CD1c-positive myeloid dendritic cell (primary cell): ENCODE measurements around the gene RPAP2.

Source experiments
- DNase-seq: peaks from one replicate; pipeline ENCODE4 v3.0.0-alpha.2; 2016; ENCODE audit errors: extremely low spot score

RPAP2 gene

DNA sequence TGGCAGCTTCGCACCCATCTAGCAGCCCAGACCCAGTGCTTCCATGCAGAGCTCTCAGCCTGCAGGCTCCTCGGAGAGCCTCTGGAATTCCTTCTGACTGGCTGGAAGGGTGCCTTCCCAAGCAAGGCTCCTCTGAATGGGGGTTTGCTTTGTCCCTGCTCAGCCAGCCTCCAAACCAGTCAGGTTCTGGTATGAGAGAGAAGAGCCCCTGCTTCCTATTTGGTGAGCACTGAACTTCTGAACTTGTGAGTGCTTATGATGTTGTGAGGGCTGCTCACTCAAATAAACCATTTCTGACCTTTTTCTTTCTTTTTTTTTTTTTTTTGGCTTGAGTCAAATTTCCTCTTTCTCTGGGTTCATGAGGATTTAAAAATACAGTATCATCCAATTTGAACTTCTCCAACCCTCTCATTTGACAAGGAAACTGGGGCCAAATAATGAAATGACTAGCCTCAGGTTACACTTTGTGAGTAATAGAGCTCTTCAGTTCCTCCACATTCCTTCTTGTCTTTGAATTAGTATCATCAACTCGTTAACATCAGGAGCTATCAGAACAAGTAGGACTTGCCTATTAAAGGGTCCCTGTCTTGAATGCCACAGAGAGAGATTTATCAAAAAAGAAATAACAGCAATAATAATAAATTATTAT, 148.3 kb downstream of the RPAP2 start:
- no peak for DNase-seq

DNA sequence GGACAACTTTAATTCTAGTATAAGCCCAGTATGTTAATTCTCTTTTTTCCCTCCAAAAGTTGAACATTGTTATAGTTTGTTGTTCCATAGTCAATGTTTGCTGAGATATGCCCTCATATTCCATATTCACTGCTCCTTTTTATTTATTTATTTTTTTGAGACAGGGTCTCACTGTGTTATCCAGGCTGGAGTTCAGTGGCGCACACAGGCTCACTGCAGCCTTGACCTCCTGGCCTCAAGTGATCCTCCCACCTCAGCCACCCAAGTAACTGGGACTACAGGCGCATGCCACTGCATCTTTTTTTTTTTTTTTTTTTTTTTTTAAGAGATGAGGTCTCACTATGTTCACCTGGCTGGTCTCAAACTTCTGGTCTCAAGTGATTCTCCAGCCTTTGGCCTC, 149.1 kb downstream of the RPAP2 start:
- DNase-seq: no peak
